ENCODE measurements around the gene SYT3. TPM values are rescaled to one million over a fixed set of nuclear protein-coding genes. Genes with fewer than 3 reads are reported as not detected.

SYT3 gene
- polyA plus RNA-seq, 1 donor (not counting 4 experiments of a cell fraction or from before 2014, with no cell fraction given) = not detected

DNA sequence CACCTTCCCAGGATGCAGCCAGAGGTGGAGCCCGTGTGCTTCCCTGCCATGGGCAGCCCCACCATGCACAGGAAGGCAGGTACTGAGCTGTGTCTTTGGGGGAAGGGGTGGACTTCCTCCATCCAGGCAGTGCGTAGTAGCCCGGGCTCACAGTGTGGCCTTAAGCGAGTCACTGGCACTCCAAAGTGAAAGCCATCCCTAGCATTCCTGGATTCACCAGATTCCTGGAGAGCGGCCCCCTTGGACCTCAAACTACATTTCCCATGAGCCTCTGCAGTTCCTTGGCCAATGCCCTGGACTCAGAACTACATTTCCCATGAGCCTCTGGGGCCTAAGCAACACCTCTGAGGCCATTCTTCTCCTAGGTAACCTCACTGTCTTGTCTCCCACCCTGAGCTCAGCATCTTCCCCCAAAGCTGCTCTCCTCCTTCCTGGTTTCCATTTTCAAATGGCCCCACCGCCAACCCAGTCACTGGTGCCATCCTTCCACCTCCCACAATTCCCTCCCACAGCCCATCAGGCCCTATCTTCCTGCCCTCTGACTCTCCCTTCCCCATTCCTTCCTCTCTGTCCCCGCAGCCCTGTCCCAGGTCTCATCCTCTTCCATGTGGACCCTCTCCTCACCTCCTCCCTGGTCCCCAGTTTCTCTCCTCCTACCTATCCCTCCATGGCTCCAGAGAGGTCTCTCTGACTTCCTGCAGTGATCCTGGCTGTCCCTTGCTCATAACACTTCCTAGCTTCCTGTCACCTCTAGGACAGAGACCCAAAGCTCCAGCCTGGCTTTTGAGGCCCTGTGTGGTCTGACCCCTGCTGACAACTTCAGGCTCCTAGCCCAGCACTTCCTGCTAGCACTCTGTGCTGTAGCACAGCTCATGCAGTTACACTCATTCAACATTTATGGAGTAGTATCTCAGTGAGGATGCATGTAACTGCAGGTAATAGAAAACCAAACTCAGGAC is 10.0 kb upstream of the SYT3 start, which contains the start of gene C19orf81:
C19orf81 (plus strand) TSS at position 13 of the 959 bp plus-strand sequence; CDS start at position 13, 0 bp downstream.
- Histone ChIP-seq H4K20me1 (ENCODE audit: control insufficient read depth, extremely low read depth, insufficient read depth, low read length) (no peaks in the 10 kb centered on the region), H3K9me1 (ENCODE audit: control insufficient read depth, extremely low read depth, insufficient read depth, low read length) (no peaks in the 10 kb centered on the region), H2AFZ (ENCODE audit: control insufficient read depth, low read length) (no peak within 1 kb of the TSS), H3K4me3 (ENCODE audit: control insufficient read depth in 2 of 3, extremely low read depth in 1 of 3, insufficient read depth in 2 of 3, low read depth in 1 of 3, low read length in 3 of 3) (no peak within 1 kb of the TSS), H3K9me3 (ENCODE audit: control insufficient read depth, low read depth, low read length) (no peaks in the 10 kb centered on the region), H3K4me1 (ENCODE audit: control insufficient read depth, extremely low read depth, insufficient read depth, low read length) (no peaks in the 10 kb centered on the region), H3K27ac (ENCODE audit: control insufficient read depth, insufficient read depth, low read length) (no peak within 1 kb of the TSS), H3K9ac (ENCODE audit: control insufficient read depth, extremely low read depth, insufficient read depth, low read length) (no peak within 1 kb of the TSS), H3K79me2 (ENCODE audit: control insufficient read depth, insufficient read depth, low read length) (no peaks in the 10 kb centered on the region), H3K36me3 (ENCODE audit: control insufficient read depth in 2 of 2, extremely low read depth in 1 of 2, insufficient read depth in 2 of 2, low read length in 2 of 2) (no peaks in the 10 kb centered on the region), H3K27me3 (ENCODE audit: control insufficient read depth, extremely low read depth, insufficient read depth, low read length) (no peaks in the 10 kb centered on the region), H3K4me2 (ENCODE audit: control insufficient read depth, extremely low read depth, insufficient read depth, low read depth, low read length) (no peak within 1 kb of the TSS)
- DNase-seq (ENCODE audit: low read depth, low spot score) = no peak
- FAIRE-seq = no peak
- TF ChIP-seq, protein P1, sequence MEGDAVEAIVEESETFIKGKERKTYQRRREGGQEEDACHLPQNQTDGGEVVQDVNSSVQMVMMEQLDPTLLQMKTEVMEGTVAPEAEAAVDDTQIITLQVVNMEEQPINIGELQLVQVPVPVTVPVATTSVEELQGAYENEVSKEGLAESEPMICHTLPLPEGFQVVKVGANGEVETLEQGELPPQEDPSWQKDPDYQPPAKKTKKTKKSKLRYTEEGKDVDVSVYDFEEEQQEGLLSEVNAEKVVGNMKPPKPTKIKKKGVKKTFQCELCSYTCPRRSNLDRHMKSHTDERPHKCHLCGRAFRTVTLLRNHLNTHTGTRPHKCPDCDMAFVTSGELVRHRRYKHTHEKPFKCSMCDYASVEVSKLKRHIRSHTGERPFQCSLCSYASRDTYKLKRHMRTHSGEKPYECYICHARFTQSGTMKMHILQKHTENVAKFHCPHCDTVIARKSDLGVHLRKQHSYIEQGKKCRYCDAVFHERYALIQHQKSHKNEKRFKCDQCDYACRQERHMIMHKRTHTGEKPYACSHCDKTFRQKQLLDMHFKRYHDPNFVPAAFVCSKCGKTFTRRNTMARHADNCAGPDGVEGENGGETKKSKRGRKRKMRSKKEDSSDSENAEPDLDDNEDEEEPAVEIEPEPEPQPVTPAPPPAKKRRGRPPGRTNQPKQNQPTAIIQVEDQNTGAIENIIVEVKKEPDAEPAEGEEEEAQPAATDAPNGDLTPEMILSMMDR (optimal IDR thresholded peaks at IDR 0.05 in 1 of 3, IDR thresholded peaks at IDR 0.05 in 1 of 3, conservative IDR thresholded peaks at IDR 0.05 in 1 of 3; ENCODE audit: extremely low read depth in 1 of 3, insufficient read depth in 2 of 3, low read length in 3 of 3) = no peak
- dilution Hi-C loops (cut with MboI; ENCODE audit: extremely low pct_ligation_motif_present, low sequenced_read_pairs) = no loop called here

DNA sequence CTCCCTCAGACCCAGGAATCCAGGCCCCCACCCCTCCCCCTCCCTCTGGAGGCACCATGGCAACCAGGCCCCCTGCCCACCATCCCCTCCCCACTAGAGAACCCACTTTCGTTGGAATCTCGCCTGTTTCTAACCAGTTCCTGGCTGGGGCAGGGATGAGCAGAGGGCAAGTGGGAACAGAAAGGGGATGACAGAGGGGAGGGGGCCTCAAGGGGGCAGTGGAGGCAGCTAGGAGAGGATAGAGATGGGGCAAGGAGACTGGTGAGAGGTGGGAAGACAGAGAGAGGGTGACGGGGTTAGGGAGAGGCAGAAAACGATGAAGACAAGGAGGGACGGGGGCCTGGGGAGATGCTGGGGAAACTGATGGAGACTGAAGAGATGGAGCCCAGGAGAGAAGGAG is 9.0 kb upstream of the SYT3 start:
- H3K27me3 ChIP-seq (ENCODE audit: control insufficient read depth, extremely low read depth, insufficient read depth, low read length) = no peaks in the 10 kb centered on the region
- dilution Hi-C loops (cut with MboI; ENCODE audit: extremely low pct_ligation_motif_present, low sequenced_read_pairs) = no loop called here

More for the DNA sequence above, 9.0 kb upstream of the SYT3 start:
- Histone ChIP-seq H2AFZ (ENCODE audit: control insufficient read depth, low read length) (no peak overlapping the region), H3K27ac (ENCODE audit: control insufficient read depth, insufficient read depth, low read length) (no peak overlapping the region), H3K79me2 (ENCODE audit: control insufficient read depth, insufficient read depth, low read length) (no peaks in the 10 kb centered on the region), H3K36me3 (ENCODE audit: control insufficient read depth in 2 of 2, extremely low read depth in 1 of 2, insufficient read depth in 2 of 2, low read length in 2 of 2) (no peaks in the 10 kb centered on the region), H4K20me1 (ENCODE audit: control insufficient read depth, extremely low read depth, insufficient read depth, low read length) (no peaks in the 10 kb centered on the region), H3K4me2 (ENCODE audit: control insufficient read depth, extremely low read depth, insufficient read depth, low read depth, low read length) (no peak overlapping the region), H3K9me3 (ENCODE audit: control insufficient read depth, low read depth, low read length) (no peaks in the 10 kb centered on the region), H3K4me3 (ENCODE audit: control insufficient read depth in 2 of 3, extremely low read depth in 1 of 3, insufficient read depth in 2 of 3, low read depth in 1 of 3, low read length in 3 of 3) (no peak overlapping the region), H3K4me1 (ENCODE audit: control insufficient read depth, extremely low read depth, insufficient read depth, low read length) (no peaks in the 10 kb centered on the region), H3K9ac (ENCODE audit: control insufficient read depth, extremely low read depth, insufficient read depth, low read length) (no peak overlapping the region), H3K9me1 (ENCODE audit: control insufficient read depth, extremely low read depth, insufficient read depth, low read length) (no peaks in the 10 kb centered on the region)
- DNase-seq (ENCODE audit: low read depth, low spot score) (no peak), FAIRE-seq (no peak)
- TF ChIP-seq, protein P1 (optimal IDR thresholded peaks at IDR 0.05 in 1 of 3, IDR thresholded peaks at IDR 0.05 in 1 of 3, conservative IDR thresholded peaks at IDR 0.05 in 1 of 3; ENCODE audit: extremely low read depth in 1 of 3, insufficient read depth in 2 of 3, low read length in 3 of 3) = no peak
- TF ChIP-seq EZH2 (IDR thresholded peaks at IDR 0.05; ENCODE audit: low read length) = no peak
